Stimulated activated CD8-positive, alpha-beta memory T cell treated with anti-CD3 and anti-CD28 coated beads, Interleukin-15, amount 100 ng/mL, for 1 hour (primary cell): ENCODE measurements around the gene SSC5D.

Experiments used
- DNase-seq: peaks from one replicate; pipeline ENCODE4 v3.0.0-alpha.2; 2020; ENCODE audit warnings: low read depth

The SSC5D gene

GRCh38 chr19:55554741-55555152 lies 66.5 kb downstream of the SSC5D start:
- DNase-seq: no peak

GRCh38 chr19:55559684-55560083 lies 71.4 kb downstream of the SSC5D start:
- no peak for DNase-seq

GRCh38 chr19:55563261-55563690 lies 75.0 kb downstream of the SSC5D start:
- no peak for DNase-seq

GRCh38 chr19:55566823-55567222 lies 78.6 kb downstream of the SSC5D start:
- DNase-seq: no peak

- DNase-seq: no peak
Observed at GRCh38 chr19:55567708-55568328, 79.6 kb downstream of the SSC5D start.
